ENCODE results near the gene PCSK2. TPM values are rescaled to one million over a fixed set of nuclear protein-coding genes. Genes with fewer than 3 reads are reported as not detected.

Gene PCSK2
- total RNA-seq, 2 experiments from 2014 or later = not detected

GRCh38 chr20:17304774-17305173, 77.9 kb downstream of the PCSK2 start:
- H3K27ac ChIP-seq (ENCODE audit: low read depth, low read length, poor library complexity, severe bottlenecking) = no peak overlapping the region
- H4K20me1 ChIP-seq (ENCODE audit: insufficient read depth, low read length) = no peaks in the 10 kb centered on the region
- no peaks in the 10 kb centered on the region for H3K79me2 ChIP-seq (ENCODE audit: insufficient read depth, low read depth, low read length)
- no peaks in the 10 kb centered on the region for H3K9me3 ChIP-seq (ENCODE audit: low read length)
- no peaks in the 10 kb centered on the region for H3K9me2 ChIP-seq (ENCODE audit: insufficient read depth, low read length)
- H3K4me1 ChIP-seq (ENCODE audit: insufficient read depth, low read length, poor library complexity, severe bottlenecking) = no peaks in the 10 kb centered on the region
- no peak overlapping the region for H3K4me2 ChIP-seq (ENCODE audit: low read length)
- TF ChIP-seq EZH2phosphoT487 (IDR thresholded peaks at IDR 0.05; ENCODE audit: borderline replicate concordance, low read depth, low read length) (no peak), CTCF (conservative IDR thresholded peaks at IDR 0.05; ENCODE audit: low read length) (no peak)
- intact Hi-C loops (cut with micrococcal nuclease; ENCODE audit: unreplicated experiment) = no loop called here
- H2AFZ ChIP-seq (ENCODE audit: low read length) = no peak overlapping the region
- POLR2A ChIA-PET = no interaction called here
- CTCF ChIA-PET (ENCODE audit: unreplicated experiment) = no interaction called here
- no peak for DNase-seq (ENCODE audit: low spot score)
- no peaks in the 10 kb centered on the region for H3K36me3 ChIP-seq (ENCODE audit: insufficient read depth, low read length)
- BruUV-seq (replicated peaks) = no TSS peak
- H3K4me3 ChIP-seq (ENCODE audit: low read depth, low read length, poor library complexity, severe bottlenecking) = no peak overlapping the region

GRCh38 chr20:17306427-17306826, 79.6 kb downstream of the PCSK2 start:
- H3K4me3 ChIP-seq (ENCODE audit: low read depth, low read length, poor library complexity, severe bottlenecking) = no peak overlapping the region
- no peak overlapping the region for H3K4me2 ChIP-seq (ENCODE audit: low read length)
- H3K36me3 ChIP-seq (ENCODE audit: insufficient read depth, low read length) = no peaks in the 10 kb centered on the region
- no peaks in the 10 kb centered on the region for H4K20me1 ChIP-seq (ENCODE audit: insufficient read depth, low read length)
- no peak overlapping the region for H2AFZ ChIP-seq (ENCODE audit: low read length)
- no TSS peak for BruUV-seq (replicated peaks)
- no peaks in the 10 kb centered on the region for H3K79me2 ChIP-seq (ENCODE audit: insufficient read depth, low read depth, low read length)
- no peaks in the 10 kb centered on the region for H3K9me2 ChIP-seq (ENCODE audit: insufficient read depth, low read length)
- no peaks in the 10 kb centered on the region for H3K4me1 ChIP-seq (ENCODE audit: insufficient read depth, low read length, poor library complexity, severe bottlenecking)
- DNase-seq (ENCODE audit: low spot score) = no peak
- H3K27ac ChIP-seq (ENCODE audit: low read depth, low read length, poor library complexity, severe bottlenecking) = no peak overlapping the region
- ChIA-PET POLR2A (no interaction called here), CTCF (ENCODE audit: unreplicated experiment) (no interaction called here)
- H3K9me3 ChIP-seq (ENCODE audit: low read length) = no peaks in the 10 kb centered on the region
- intact Hi-C loops (cut with micrococcal nuclease; ENCODE audit: unreplicated experiment) = no loop called here
- no peak for TF ChIP-seq EZH2phosphoT487 (IDR thresholded peaks at IDR 0.05; ENCODE audit: borderline replicate concordance, low read depth, low read length)
- TF ChIP-seq CTCF (conservative IDR thresholded peaks at IDR 0.05; ENCODE audit: low read length) = no peak

GRCh38 chr20:17314264-17314663, 87.4 kb downstream of the PCSK2 start:
- H3K79me2 ChIP-seq (ENCODE audit: insufficient read depth, low read depth, low read length) = no peaks in the 10 kb centered on the region
- no peak overlapping the region for H3K27ac ChIP-seq (ENCODE audit: low read depth, low read length, poor library complexity, severe bottlenecking)
- no peaks in the 10 kb centered on the region for H4K20me1 ChIP-seq (ENCODE audit: insufficient read depth, low read length)
- no TSS peak for BruUV-seq (replicated peaks)
- no peak overlapping the region for H3K4me2 ChIP-seq (ENCODE audit: low read length)
- no peaks in the 10 kb centered on the region for H3K4me1 ChIP-seq (ENCODE audit: insufficient read depth, low read length, poor library complexity, severe bottlenecking)
- TF ChIP-seq CTCF (conservative IDR thresholded peaks at IDR 0.05; ENCODE audit: low read length) (no peak), EZH2phosphoT487 (IDR thresholded peaks at IDR 0.05; ENCODE audit: borderline replicate concordance, low read depth, low read length) (no peak)
- ChIA-PET POLR2A (no interaction called here), CTCF (ENCODE audit: unreplicated experiment) (no interaction called here)
- no peak overlapping the region for H3K4me3 ChIP-seq (ENCODE audit: low read depth, low read length, poor library complexity, severe bottlenecking)
- no peak for DNase-seq (ENCODE audit: low spot score)
- no peaks in the 10 kb centered on the region for H3K36me3 ChIP-seq (ENCODE audit: insufficient read depth, low read length)
- no peaks in the 10 kb centered on the region for H3K9me2 ChIP-seq (ENCODE audit: insufficient read depth, low read length)
- no peak overlapping the region for H2AFZ ChIP-seq (ENCODE audit: low read length)
- intact Hi-C loops (cut with micrococcal nuclease; ENCODE audit: unreplicated experiment) = no loop called here
- H3K9me3 ChIP-seq (ENCODE audit: low read length) = no peaks in the 10 kb centered on the region
